ENCODE measurements around the gene CSTPP1.

DNA sequence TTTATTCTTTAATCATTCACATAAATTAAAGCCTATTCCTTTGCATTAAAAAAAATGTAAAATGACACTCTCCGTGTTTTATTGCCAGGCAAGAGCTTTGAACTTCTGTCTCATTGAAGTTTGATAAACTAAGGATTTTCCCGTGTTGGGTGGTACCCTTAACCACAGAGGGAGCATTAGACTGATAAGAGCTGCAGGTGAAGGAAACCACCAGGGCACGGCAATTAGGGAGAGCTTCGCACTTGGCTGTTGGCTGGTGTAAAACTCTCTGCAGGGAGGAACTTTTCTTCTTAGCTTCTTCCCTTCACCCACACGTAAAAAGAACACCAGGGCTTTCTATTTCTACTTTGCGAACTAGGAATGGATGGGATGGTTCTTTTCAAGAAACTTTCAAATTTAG, 47.0 kb downstream of the CSTPP1 start:
- TF ChIP-seq, protein P1, sequence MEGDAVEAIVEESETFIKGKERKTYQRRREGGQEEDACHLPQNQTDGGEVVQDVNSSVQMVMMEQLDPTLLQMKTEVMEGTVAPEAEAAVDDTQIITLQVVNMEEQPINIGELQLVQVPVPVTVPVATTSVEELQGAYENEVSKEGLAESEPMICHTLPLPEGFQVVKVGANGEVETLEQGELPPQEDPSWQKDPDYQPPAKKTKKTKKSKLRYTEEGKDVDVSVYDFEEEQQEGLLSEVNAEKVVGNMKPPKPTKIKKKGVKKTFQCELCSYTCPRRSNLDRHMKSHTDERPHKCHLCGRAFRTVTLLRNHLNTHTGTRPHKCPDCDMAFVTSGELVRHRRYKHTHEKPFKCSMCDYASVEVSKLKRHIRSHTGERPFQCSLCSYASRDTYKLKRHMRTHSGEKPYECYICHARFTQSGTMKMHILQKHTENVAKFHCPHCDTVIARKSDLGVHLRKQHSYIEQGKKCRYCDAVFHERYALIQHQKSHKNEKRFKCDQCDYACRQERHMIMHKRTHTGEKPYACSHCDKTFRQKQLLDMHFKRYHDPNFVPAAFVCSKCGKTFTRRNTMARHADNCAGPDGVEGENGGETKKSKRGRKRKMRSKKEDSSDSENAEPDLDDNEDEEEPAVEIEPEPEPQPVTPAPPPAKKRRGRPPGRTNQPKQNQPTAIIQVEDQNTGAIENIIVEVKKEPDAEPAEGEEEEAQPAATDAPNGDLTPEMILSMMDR (IDR thresholded peaks at IDR 0.05) = no peak
- TF ChIP-seq POLR2A (IDR thresholded peaks at IDR 0.05) = no peak
- TF ChIP-seq EP300 (IDR thresholded peaks at IDR 0.05; ENCODE audit: low read depth) = no peak
